Right lobe of liver (tissue), 6 donors: ENCODE data around the gene ANO2. TPM values are rescaled to one million over a fixed set of nuclear protein-coding genes. Genes with fewer than 3 reads are reported as not detected.

ENCODE experiments used
- ATAC-seq, 4 donors: fragments of 200-7000 bp; cut with Tn5 transposase; one replicate each; pipeline ENCODE4 v1.9.1; 2020; ENCODE audit warnings: mild to moderate bottlenecking in 4 of 4, moderate library complexity in 4 of 4
- DNase-seq, 3 donors: peaks; one replicate each; pipeline ENCODE4 v3.0.0-alpha.2; 2020
- H3K27ac ChIP-seq, 3 donors: fragments of 200-600 bp; one replicate each; pipeline ENCODE4 v1.8.0; 2022
- H3K27me3 ChIP-seq, 2 donors: fragments of 200-600 bp; one replicate each; pipeline ENCODE4 v1.8.0; 2022
- H3K36me3 ChIP-seq, 4 donors: fragments of 200-600 bp; sonication (generic) in 1 of 4; one replicate each; pipeline versions ENCODE4 v1.5.1 to v1.8.0; 2017 to 2022; ENCODE audit warnings: control low read depth in 1 of 4
- H3K4me1 ChIP-seq, 4 donors: fragments of 200-600 bp; sonication (generic) in 1 of 4; one replicate each; pipeline versions ENCODE4 v1.5.1 to v1.8.0; 2017 to 2022; ENCODE audit warnings: control low read depth in 1 of 4
- H3K4me3 ChIP-seq, 3 donors: fragments of 200-600 bp; one replicate each; pipeline ENCODE4 v1.8.0; 2022
- H3K9me3 ChIP-seq, 4 donors: fragments of 200-600 bp; sonication (generic) in 1 of 4; one replicate each; pipeline versions ENCODE4 v1.5.1 to v1.8.0; 2017 to 2022; ENCODE audit warnings: control low read depth in 1 of 4
- POLR2A ChIP-seq: fragments of 450-650 bp; IDR thresholded peaks from one replicate; pipeline ENCODE4 v1.6.1; 2017; ENCODE audit warnings: antibody characterized with exemption, mild to moderate bottlenecking
- WGBS: methylation state at CpG from one replicate; pipeline ENCODE4 v1.1.6; 2018; ENCODE audit warnings: low coverage, low lambda C conversion rate; ENCODE audit not compliant: insufficient coverage; ENCODE audit errors: missing lambda C conversion rate; 5-methylcytosine and 5-hydroxymethylcytosine counted together
- intact Hi-C, 2 donors: fragments of 100-400 bp; cut with DNase I; formaldehyde crosslinking; loops; one replicate each; pipeline versions ENCODE4 v1.11.2 to v1.14.1; 2022
- total RNA-seq, 6 experiments: library from RNA; depleted of rRNA in 2 of 6; stranded (reverse); fragments of >200 nt in 2 of 6; fragmentation: NEBNext Ultra II Directional in 3 of 6; extraction: Animal tissue kit (Norgen Biotek cat#: 25700) in 3 of 6; gene quantifications; one replicate each; pipeline versions ENCODE4 v1.1.0 to v1.2.4, GENCODE V29; 2016 to 2023
- TF ChIP-seq, protein P1 (sequence below), 4 donors: fragments of 200-600 bp in 3 of 4; fragments of 450-650 bp in 1 of 4; IDR thresholded peaks; one replicate each; pipeline versions ENCODE4 v1.5.1 to v1.8.0; 2016 to 2022; ENCODE audit warnings: antibody characterized with exemption in 4 of 4, mild to moderate bottlenecking in 2 of 4
- donor health status: DM: no; HTN: yes; CAD: no.
- donor health status: DM: no; HTN: no; CAD: no.
- donor health status: DM: no; HTN: no; CAD: no.
- donor health status: DM: no; HTN: yes; CAD: no.
- donor health status: DM: no; HTN: yes; CAD: no.

Gene ANO2
- total RNA-seq, 6 experiments from 2014 or later, result 0.06 to 0.89 (median 0.32) TPM; not detected in 1

- H3K9me3 ChIP-seq, result no peaks in the 10 kb centered on the region
- intact Hi-C loops, result no loop called here
- H3K4me1 ChIP-seq, result no peaks in the 10 kb centered on the region
- TF ChIP-seq POLR2A, result no peak
- TF ChIP-seq, protein P1, sequence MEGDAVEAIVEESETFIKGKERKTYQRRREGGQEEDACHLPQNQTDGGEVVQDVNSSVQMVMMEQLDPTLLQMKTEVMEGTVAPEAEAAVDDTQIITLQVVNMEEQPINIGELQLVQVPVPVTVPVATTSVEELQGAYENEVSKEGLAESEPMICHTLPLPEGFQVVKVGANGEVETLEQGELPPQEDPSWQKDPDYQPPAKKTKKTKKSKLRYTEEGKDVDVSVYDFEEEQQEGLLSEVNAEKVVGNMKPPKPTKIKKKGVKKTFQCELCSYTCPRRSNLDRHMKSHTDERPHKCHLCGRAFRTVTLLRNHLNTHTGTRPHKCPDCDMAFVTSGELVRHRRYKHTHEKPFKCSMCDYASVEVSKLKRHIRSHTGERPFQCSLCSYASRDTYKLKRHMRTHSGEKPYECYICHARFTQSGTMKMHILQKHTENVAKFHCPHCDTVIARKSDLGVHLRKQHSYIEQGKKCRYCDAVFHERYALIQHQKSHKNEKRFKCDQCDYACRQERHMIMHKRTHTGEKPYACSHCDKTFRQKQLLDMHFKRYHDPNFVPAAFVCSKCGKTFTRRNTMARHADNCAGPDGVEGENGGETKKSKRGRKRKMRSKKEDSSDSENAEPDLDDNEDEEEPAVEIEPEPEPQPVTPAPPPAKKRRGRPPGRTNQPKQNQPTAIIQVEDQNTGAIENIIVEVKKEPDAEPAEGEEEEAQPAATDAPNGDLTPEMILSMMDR (IDR thresholded peaks at IDR 0.05), result no peak
- DNase-seq (no peak), ATAC-seq (no peak)
- no peak overlapping the region for H3K27ac ChIP-seq
- H3K36me3 ChIP-seq, result no peaks in the 10 kb centered on the region
- no peaks in the 10 kb centered on the region for H3K27me3 ChIP-seq
- no peak overlapping the region for H3K4me3 ChIP-seq
- 83% methylated on average over 3 of the region's 12 CpGs for WGBS
Observed at GRCh38 chr12:5524116-5524768, 420.8 kb downstream of the ANO2 start.

GRCh38 chr12:5523396-5524115 lies 421.5 kb downstream of the ANO2 start:
- intact Hi-C loops, result no loop called here
- DNase-seq (no peak), ATAC-seq (no peak)
- no peak for TF ChIP-seq POLR2A
- TF ChIP-seq, protein P1 (IDR thresholded peaks at IDR 0.05), result no peak
- Histone ChIP-seq H3K9me3 (no peaks in the 10 kb centered on the region), H3K27ac (no peak overlapping the region), H3K36me3 (no peaks in the 10 kb centered on the region), H3K4me3 (no peak overlapping the region), H3K4me1 (no peaks in the 10 kb centered on the region), H3K27me3 (no peaks in the 10 kb centered on the region)
- 79% methylated on average over 7 of the region's 24 CpGs for WGBS

DNA sequence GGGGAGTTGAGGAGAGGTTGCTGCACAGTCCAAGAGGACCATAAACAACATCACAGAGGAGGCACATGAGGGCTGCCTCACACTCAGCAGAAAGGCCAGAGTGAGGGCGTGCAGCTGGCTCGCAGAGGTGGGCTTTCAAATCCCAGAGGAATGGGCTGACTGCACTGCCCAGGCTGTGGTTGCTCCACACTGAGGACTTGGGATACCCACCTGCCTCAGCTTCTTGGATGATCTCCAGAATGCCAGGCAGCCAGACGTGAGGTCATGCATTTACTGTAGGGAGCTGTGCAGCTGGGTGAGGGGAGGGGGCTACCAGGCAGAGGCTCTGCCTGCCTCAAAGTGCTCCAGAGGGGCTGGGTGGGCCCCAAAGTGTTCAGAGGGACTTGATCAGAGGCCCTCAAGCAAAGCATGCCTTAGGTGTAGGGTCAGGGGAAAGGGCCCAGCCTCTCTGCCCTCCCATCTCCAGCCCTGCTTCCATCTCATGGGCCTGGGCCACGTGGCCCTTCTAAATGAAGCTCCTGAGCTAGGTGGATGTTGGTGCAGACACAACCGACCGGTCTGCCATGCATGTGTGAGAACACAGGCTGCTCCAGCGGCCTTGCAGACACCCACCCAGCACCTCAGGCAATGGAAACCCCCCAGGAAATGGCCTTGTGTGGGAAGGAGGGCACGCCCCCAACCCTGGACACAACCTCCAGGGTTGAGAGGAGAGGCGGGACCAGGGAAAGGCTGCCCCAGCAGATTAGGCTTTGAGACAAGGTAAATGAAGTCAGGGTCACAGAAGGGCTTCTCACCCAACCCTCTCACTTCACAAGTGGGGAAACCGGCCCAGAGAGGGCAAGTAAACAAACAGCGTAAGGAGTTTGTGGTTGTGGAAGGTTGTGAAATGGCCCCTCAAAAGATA lies 422.4 kb downstream of the ANO2 start:
- TF ChIP-seq, protein P1 (IDR thresholded peaks at IDR 0.05), result no peak
- no peak for TF ChIP-seq POLR2A
- Histone ChIP-seq H3K4me3 (no peak overlapping the region), H3K4me1 (no peaks in the 10 kb centered on the region), H3K27me3 (no peaks in the 10 kb centered on the region), H3K36me3 (no peaks in the 10 kb centered on the region), H3K9me3 (no peaks in the 10 kb centered on the region), H3K27ac (no peak overlapping the region)
- intact Hi-C loops, result no loop called here
- DNase-seq (no peak), ATAC-seq (no peak)
- WGBS, result 76% methylated on average over 5 of the region's 11 CpGs

GRCh38 chr12:5521456-5522325 lies 423.4 kb downstream of the ANO2 start:
- Histone ChIP-seq H3K4me3 (no peak overlapping the region), H3K9me3 (no peaks in the 10 kb centered on the region), H3K27me3 (no peaks in the 10 kb centered on the region), H3K4me1 (no peaks in the 10 kb centered on the region), H3K27ac (no peak overlapping the region), H3K36me3 (no peaks in the 10 kb centered on the region)
- WGBS, result 91% methylated on average over 16 of the region's 20 CpGs
- intact Hi-C loops, result no loop called here
- DNase-seq (no peak), ATAC-seq (no peak)
- TF ChIP-seq, protein P1 (IDR thresholded peaks at IDR 0.05), result no peak
- no peak for TF ChIP-seq POLR2A
